Skeletal muscle satellite cell (primary cell): ENCODE data around the gene F10.

Experiments
- H3K27me3 ChIP-seq: 2 replicates; pipeline ENCODE4 v1.7.0; 2013; ENCODE audit warnings: low read length; ENCODE audit not compliant: control insufficient read depth, insufficient read depth
- H3K36me3 ChIP-seq: 2 replicates; pipeline ENCODE4 v1.7.0; 2013; ENCODE audit warnings: mild to moderate bottlenecking, control low read depth, low read length; ENCODE audit not compliant: insufficient read depth
- H3K4me1 ChIP-seq: 2 replicates; pipeline ENCODE4 v1.7.0; 2013; ENCODE audit warnings: low read length; ENCODE audit not compliant: control insufficient read depth, insufficient read depth
- H3K4me2 ChIP-seq: 2 replicates; pipeline ENCODE4 v1.7.0; 2013; ENCODE audit warnings: mild to moderate bottlenecking, low read length
- H3K4me3 ChIP-seq: 2 replicates; pipeline ENCODE4 v1.7.0; 2013; ENCODE audit warnings: low read length
- H3K9ac ChIP-seq: 2 replicates; pipeline ENCODE4 v1.7.0; 2013; ENCODE audit warnings: mild to moderate bottlenecking, low read depth, low read length, moderate library complexity
- H3K9me3 ChIP-seq: replicated peaks from 2 replicates; pipeline ENCODE4 v1.7.0; 2013; ENCODE audit warnings: mild to moderate bottlenecking, control low read depth, low read length

F10 gene

DNA sequence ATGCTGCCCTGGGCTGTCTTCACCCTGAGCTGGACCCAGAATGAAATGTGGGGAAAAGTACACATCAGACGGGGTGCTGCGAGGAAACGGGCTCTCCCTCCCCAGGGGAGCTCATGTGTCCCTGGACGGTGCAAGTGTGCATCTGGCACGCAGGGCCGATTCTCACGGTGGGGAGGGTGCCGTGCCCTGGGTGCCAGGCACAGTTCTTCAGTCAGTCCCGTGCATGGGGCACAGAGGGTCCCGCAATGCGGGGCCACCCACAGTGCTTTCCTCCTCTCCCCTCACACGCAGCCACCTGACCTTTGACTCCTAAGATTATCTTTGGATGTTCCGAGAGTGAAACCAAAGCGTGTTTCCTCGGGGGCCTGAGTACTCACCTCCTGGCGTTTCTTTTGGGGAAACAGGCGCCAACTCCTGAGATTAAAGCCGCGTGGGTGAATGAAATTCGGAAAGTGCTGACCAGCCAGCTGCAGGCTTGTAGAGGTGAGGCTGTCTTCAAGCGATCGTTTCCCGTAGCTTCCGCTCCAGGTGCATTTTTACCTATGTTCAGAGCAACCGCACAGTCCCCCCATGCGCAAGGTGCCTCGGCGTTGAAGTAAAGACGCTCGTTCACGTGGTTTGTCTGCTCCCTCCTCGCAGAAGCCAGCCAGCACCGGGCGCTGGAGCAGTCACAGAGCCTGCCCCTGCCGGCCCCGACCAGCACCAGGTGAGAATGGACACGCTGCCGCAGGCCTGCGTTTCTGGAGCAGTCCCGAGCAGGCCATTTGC is 34.5 kb upstream of the F10 start:
- H3K9me3 ChIP-seq, result no peaks in the 10 kb centered on the region
- H3K4me1 ChIP-seq, result peaks cover 4% of the 10 kb centered on the region
- H3K4me3 ChIP-seq, result no peak overlapping the region
- H3K4me2 ChIP-seq, result no peak overlapping the region
- H3K27me3 ChIP-seq, result no peaks in the 10 kb centered on the region
- no peak overlapping the region for H3K9ac ChIP-seq
- H3K36me3 ChIP-seq, result peaks cover 8% of the 10 kb centered on the region

DNA sequence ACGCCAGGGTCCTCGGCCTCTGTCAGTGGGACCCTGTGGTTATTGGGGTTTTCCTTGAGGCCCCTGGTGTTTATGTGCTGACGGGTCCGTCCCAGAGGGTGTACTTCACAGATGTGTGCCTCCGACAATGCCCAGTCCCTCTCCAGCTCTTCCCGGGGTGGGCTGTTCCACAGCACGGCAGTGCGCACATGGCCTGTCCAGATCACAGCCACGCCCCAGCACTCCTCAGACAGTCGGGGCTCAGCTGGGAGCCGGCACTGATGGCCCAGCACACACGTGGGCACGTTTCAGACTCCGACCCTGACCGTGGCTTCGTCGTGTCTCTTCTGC is 33.9 kb upstream of the F10 start:
- Histone ChIP-seq H3K36me3 (peaks cover 8% of the 10 kb centered on the region), H3K9me3 (no peaks in the 10 kb centered on the region), H3K4me1 (no peaks in the 10 kb centered on the region), H3K9ac (no peak overlapping the region), H3K4me3 (no peak overlapping the region), H3K27me3 (peaks cover 2% of the 10 kb centered on the region), H3K4me2 (no peak overlapping the region)

DNA sequence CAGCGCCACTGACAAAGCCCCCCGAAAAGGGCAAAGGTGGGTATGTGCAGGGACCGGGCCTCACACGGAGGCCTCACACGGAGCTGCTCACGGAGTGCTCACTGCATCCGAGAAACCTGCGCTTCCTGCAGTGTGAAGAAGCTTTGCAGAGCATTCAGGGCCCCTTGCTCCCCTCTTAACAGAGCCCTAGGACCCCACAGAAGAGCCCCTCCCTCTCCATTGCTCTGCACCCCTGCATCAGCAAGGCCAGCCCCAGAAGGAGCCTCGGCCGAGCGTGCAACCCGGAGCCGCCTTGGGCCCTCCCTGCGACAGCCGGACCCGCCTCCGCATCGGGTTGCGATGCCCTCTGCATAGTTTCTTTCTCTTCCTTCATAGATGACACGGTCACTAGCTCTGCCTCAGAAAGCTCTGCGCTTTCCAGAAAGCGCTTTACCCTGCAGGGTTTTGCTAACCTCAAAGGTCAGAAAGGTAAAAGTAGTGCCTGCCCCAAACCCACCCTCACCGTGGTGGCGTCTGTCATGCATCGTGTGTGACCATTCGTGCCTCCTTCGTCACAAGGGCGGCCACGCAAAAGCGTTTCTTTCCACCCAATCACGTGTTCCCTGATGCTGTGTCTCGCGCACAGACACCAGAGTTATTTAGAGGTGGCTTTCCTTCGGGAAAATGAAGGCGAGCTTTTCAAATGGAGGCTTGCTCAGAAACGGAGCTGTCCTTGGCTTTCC is 32.7 kb upstream of the F10 start:
- Histone ChIP-seq H3K9me3 (no peaks in the 10 kb centered on the region), H3K9ac (no peak overlapping the region), H3K4me3 (no peak overlapping the region), H3K4me1 (no peaks in the 10 kb centered on the region), H3K36me3 (peaks cover 8% of the 10 kb centered on the region), H3K4me2 (no peak overlapping the region), H3K27me3 (peaks cover 6% of the 10 kb centered on the region)

DNA sequence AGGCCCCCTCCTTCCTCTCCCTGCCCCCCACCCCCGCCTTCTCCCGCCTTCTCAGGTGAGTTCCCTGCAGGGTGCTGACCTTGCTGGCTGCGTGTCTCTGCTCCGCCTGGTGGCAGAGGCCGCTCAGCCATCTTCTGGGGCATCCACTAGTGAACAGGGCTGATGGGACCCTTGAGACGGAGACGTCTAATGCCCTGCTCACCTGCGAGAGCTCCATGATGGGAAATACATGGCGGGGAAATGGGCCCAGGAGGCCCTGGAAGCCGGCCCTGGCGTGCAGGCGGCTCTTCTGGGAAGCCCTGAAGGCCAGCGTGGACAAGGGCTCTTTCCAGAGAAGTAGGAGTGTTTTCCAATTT is 32.2 kb upstream of the F10 start:
- H3K4me2 ChIP-seq, result no peak overlapping the region
- H3K4me1 ChIP-seq, result no peaks in the 10 kb centered on the region
- peaks cover 6% of the 10 kb centered on the region for H3K27me3 ChIP-seq
- H3K4me3 ChIP-seq, result no peak overlapping the region
- no peak overlapping the region for H3K9ac ChIP-seq
- H3K36me3 ChIP-seq, result peaks cover 8% of the 10 kb centered on the region
- H3K9me3 ChIP-seq, result no peaks in the 10 kb centered on the region

DNA sequence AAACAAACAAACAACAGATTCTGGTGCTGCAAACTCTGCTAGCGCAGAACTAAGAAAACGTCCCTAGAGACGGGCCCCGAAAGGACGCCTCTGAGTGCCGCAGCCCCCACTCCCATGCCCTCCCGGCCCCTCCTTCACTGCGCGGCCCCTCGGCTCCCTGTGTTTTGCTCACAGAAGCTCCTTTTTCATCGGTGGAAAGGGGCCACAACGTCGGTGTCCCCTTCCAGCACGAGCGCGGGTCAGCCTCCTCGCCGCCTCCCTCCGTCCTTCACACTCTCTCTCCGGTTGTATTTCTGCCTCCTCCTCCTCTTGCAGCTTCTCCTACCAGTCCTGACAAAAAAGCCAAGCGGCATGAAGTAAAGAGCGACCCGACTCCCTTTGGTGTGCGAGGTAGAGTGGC is 31.8 kb upstream of the F10 start:
- Histone ChIP-seq H3K9me3 (no peaks in the 10 kb centered on the region), H3K4me1 (no peaks in the 10 kb centered on the region), H3K9ac (no peak overlapping the region), H3K4me2 (no peak overlapping the region), H3K27me3 (peaks cover 6% of the 10 kb centered on the region), H3K36me3 (peaks cover 8% of the 10 kb centered on the region), H3K4me3 (no peak overlapping the region)

DNA sequence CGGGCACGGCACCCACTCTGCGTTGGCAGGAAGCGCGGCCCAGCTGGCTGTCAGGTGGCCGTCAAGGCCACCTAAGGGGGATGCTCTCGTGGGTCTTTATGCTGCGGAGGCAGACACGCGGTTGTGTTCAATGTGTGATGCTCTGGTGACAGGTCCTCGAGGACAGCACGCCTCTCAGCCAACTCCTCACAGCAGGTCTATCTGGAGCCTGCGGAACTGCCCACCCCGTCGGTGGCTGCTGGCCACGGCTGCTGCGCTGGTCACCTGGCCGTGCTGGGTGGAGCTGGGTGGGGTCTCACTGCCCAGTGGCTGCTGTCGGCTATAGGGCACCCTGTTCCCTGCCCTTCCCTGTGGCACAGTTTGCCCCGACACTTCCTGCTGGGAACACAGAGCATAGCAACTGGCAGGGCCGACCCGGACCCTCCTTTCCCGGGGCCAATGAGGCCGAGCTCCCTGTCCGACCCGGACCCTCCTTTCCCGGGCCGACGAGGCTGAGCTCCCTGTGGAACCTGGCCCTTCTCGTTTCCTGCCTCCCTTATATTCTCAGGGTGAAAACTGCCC is 31.3 kb upstream of the F10 start:
- H3K36me3 ChIP-seq, result peaks cover 8% of the 10 kb centered on the region
- no peak overlapping the region for H3K9ac ChIP-seq
- H3K27me3 ChIP-seq, result peaks cover 6% of the 10 kb centered on the region
- H3K4me1 ChIP-seq, result no peaks in the 10 kb centered on the region
- no peak overlapping the region for H3K4me3 ChIP-seq
- no peaks in the 10 kb centered on the region for H3K9me3 ChIP-seq
- no peak overlapping the region for H3K4me2 ChIP-seq

DNA sequence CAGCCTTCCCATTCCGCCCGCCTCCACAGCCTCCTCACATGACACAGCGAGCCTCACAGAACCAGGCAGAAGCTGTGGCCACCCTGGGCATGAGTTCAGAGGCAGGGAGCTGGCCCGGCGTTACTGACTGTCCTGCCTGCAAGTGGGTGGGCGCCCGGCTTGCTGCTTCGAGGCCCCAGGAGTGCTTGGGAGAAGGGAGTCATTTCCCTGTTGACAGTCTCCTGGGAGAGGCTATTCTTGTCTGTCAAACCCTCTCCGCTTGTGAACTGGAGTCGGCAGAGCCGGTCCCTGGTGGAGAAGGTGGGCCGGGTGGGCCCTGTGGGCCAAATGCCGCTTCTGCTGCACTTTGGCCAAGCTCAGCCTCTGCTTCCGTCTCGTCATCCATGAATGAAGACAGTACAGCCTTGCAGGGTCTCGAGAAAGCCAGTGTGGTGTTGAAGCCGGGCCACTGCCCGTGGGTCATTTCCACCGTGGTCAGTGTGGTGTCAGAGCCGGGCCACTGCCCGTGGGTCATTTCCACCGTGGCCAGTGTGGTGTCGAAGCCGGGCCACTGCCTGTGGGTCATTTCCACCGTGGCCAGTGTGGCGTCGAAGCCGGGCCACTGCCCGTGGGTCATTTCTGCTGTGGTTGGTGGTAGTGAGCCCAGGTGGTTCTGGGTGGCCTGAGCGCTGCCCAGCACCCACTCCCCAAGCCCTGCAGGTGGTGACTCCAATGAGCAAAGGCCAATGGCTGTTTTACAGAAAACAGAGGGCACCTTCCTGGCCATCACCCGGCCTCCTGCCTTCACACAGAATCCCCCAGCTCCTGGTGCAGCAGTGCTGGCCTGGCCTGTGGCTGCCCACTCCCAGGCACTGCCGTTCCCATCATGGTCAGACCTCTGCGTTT is 30.5 kb upstream of the F10 start:
- Histone ChIP-seq H3K36me3 (peaks cover 8% of the 10 kb centered on the region), H3K4me1 (no peaks in the 10 kb centered on the region), H3K27me3 (peaks cover 6% of the 10 kb centered on the region), H3K4me2 (no peak overlapping the region), H3K4me3 (no peak overlapping the region), H3K9ac (no peak overlapping the region), H3K9me3 (no peaks in the 10 kb centered on the region)

DNA sequence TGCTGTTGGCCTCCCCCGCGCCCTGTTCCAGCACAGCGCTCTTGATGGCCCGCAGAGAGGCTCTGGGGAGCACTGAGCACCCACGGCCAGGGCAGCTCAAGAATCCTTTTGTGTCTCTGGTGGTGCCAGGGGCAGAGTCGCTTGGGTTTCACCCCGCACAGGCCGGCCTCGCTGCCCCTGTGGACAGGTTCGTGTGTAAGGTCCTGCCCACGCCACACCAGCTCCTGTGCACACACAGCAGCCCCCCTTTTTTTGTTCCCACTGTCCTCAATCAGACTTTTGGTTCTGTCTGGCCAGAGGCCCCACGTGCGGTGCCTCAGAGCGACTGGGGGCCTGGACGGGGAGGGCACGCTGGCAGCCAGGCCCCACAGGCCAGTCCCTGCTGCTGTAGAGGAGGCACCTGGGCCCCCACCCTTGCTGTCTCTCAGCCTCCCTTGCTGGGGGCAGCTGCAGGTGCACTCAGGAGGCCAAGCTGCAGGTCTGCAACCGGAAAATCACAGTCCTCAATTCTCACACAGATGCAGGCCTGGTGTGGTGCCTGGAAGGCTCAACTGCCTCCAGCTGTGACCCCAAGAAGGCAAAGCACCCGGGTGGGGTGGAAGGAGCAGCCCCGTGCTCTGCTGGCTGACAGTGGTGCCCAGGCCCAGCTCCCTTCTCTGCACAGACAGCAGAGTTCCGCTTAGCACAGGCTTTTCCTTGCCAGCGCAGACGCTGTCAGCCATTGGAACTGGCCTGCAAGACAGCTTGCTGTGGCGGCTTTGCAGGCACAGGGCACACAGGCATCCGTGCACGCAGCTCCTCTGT is 29.6 kb upstream of the F10 start:
- no peaks in the 10 kb centered on the region for H3K9me3 ChIP-seq
- no peaks in the 10 kb centered on the region for H3K4me1 ChIP-seq
- H3K9ac ChIP-seq, result no peak overlapping the region
- H3K4me2 ChIP-seq, result no peak overlapping the region
- H3K36me3 ChIP-seq, result peaks cover 6% of the 10 kb centered on the region
- H3K27me3 ChIP-seq, result peaks cover 6% of the 10 kb centered on the region
- H3K4me3 ChIP-seq, result no peak overlapping the region

DNA sequence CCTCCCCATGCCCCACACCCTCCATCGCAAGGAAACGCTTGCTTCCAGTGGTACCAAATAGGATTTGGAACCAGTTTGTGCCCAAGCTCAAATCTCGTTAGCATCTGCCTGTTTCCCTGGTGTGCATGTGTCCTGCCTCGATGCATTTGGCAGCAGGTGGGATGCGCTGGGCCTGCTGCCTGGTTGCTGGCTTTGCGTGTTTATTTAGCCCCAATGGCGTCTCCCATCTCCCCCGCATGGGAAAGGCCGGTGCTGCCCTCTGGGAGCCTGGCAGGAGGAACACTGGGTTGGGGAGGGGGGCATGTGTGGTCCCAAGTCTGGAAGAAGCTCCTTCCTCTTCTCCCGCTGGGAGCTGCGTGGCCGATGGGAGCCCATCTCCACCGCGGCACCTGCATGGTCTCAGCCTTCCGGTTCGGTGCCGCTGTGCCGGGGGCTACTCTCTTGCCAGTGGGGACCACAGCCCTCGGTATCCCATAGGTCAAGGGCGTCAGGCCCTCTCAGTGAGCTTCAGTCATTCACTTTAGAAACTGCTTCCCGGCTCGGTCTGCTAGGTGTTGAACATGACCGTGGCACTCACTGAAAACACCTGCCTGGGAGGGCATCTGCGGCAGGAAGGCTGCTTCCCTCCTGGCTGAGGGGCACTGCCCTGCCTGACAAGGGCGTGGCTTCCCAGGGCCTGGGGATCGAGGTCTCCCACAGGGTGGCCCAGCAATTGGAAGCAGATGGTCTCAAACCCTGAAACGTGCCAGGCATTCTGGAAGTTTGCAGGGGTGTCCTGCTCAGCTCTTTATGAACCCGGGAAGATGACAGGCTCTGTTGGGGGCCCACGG is 28.8 kb upstream of the F10 start:
- Histone ChIP-seq H3K4me2 (no peak overlapping the region), H3K36me3 (peaks cover 1% of the 10 kb centered on the region), H3K9me3 (no peaks in the 10 kb centered on the region), H3K4me1 (no peaks in the 10 kb centered on the region), H3K27me3 (peaks cover 10% of the 10 kb centered on the region), H3K9ac (no peak overlapping the region), H3K4me3 (no peak overlapping the region)

DNA sequence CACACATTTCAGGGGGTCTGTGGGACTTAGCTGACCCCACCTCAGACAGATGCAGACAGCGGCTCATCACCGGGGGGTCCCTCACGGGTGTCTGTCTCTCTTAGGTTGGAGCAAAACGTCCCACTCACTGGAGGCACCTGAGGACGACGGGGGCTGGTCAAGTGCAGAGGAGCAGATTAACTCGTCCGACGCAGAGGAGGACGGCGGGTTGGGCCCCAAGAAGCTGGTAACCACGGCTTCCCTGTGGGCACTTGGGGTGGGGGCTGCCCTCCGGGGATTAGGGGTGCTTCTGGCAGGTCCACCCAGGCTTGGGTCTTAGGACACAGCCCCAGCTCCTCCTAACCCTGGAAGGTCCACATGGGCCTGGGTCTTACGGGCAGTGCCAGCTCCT is 28.2 kb upstream of the F10 start:
- Histone ChIP-seq H3K36me3 (no peaks in the 10 kb centered on the region), H3K4me2 (no peak overlapping the region), H3K27me3 (peaks cover 11% of the 10 kb centered on the region), H3K9me3 (no peaks in the 10 kb centered on the region), H3K4me1 (no peaks in the 10 kb centered on the region), H3K9ac (no peak overlapping the region), H3K4me3 (no peak overlapping the region)
